ENCODE data around the gene CABLES1.
"Not testable (repeated sequence)": the region's sequence is repeated elsewhere in the genome, so short reads cannot be mapped to it uniquely, and the experiment has no call there.

The CABLES1 gene

DNA sequence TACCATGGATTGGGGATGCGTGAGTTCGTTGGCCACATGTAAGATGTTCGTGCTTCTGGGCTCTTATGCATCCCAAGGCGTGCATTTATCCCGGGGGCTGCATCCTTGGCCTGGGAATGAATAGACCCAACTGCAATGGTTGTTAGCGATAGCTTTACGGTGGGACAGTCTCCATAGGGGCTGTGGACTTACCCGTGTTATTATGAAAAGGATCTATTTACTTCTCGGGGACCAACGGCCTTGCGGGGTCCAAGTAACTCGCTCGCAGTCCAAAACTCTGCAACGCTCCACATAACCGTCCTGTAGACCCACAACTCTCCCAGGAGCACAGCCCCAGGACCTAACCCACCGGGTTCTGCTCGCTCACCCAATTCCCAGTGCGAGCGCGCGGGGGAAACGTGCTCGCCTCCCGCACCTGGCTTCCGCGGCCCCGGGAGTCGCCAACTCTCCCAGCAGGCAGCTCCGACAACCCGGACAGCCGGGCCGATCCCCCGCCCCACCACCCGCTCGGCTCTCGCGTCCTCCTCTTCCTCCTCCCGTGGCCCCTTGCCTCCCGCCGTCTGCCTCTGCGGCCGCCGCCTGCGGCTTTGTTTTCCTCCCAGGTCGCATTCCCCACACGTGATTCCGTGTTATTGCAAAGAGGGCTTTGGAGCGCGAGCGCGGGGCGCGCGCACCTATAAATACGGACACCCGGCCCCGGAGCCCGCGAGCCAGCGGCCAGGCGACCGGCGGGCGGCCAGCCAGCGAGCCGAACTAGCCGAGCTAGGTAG lies at the start of gene CABLES1:
TSS of gene CABLES1 (plus strand) at position 706 of the 770 bp plus-strand sequence. CDS start 278 bp downstream, outside the sequence.
- peak; percentile 83 for DNase-seq (ENCODE audit: low spot score)

DNA sequence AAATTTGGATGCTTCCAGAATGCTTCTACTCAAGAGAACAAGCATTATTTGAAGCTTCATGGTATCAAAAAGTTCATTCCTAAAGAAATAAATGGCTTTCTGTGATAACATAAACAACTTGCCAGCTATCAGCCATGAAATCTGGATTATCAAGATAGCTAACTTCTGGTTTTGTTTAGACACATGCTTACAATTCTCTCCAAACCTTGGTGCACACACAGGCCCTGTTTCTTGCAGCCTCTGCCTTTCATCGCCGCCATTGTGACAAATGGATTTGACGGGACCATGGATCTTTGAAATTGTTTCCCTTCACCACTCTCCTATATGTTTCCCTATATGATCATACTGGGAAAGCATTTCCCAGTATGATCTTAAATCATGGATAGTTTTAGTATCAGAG lies 47.9 kb upstream of the CABLES1 start:
- no peak for DNase-seq (ENCODE audit: low spot score)

DNA sequence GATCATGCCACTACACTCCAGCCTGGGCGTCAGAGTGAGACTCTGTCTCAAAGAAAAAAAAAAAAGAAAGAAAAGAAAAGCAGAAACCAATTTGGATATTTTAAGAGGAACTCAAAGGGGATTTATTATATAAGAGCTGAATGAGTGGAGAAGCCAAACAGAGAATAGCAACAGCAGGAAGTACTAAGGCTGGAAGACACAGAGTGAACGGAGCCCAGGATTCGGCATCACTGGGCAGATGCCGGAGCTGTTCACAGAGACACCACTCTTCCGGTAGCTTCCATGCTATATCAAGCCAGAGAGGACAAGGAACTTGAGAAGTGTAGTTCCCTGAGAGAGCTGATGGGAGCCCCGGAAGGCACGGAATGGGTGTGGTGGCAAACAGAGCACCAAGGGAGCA lies 47.0 kb upstream of the CABLES1 start:
- DNase-seq (ENCODE audit: low spot score): no peak

- not testable (repeated sequence) for DNase-seq (ENCODE audit: low spot score)
Observed at GRCh38 chr18:23091017-23091993, 44.0 kb upstream of the CABLES1 start.

DNA sequence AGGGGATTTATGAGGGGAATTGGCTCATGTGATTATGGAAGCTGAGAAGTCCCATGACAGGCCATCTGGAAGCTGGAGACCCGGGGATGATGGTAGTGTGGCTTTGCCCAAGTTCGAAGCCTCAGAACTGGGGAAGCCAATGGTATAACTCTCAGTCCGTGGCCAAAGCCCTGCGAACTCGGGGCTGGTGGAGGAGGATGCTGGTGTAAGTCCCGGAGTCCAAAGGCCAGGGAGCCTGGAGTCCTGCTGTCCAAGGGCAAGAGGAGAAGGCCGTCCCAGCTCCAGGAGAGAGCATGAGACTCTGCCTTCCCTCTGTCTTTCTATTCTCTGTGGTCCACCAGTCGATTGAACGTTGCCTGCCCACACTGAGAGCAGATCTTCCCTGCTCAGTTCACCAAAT lies 43.2 kb upstream of the CABLES1 start:
- DNase-seq (ENCODE audit: low spot score): no peak

GRCh38 chr18:23093130-23093529 lies 42.2 kb upstream of the CABLES1 start:
- not testable (repeated sequence) for DNase-seq (ENCODE audit: low spot score)

DNA sequence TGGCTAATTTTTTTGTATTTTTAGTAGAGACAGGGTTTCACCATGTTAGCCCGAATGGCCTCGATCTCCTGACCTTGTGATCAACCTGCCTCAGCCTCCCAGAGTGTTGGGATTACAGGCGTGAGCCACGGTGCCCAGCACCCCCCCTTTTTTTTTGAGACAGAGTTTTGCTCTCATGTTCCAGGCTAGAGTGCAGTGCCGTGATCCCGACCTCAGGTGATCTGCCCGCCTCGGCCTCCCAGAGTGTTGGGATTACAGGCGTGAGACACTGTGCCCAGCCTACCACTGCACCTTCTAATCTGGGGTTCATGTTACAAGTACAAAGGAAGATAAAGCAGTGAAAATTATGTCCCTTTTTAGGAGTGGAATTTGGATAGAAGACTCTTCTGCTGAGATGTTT lies 41.5 kb upstream of the CABLES1 start:
- no peak for DNase-seq (ENCODE audit: low spot score)

GRCh38 chr18:23094411-23095190 lies 40.7 kb upstream of the CABLES1 start:
- DNase-seq (ENCODE audit: low spot score): no peak

GRCh38 chr18:23095463-23095862 lies 39.8 kb upstream of the CABLES1 start:
- no peak for DNase-seq (ENCODE audit: low spot score)

- DNase-seq (ENCODE audit: low spot score): not testable (repeated sequence)
Observed at GRCh38 chr18:23097016-23097415, 38.3 kb upstream of the CABLES1 start.

GRCh38 chr18:23099621-23100020 lies 35.7 kb upstream of the CABLES1 start:
- peak; percentile 88 for DNase-seq (ENCODE audit: low spot score)

- DNase-seq (ENCODE audit: low spot score): peak; percentile 89
Observed at GRCh38 chr18:23101861-23102432, 33.3 kb upstream of the CABLES1 start.

GRCh38 chr18:23102493-23103261 lies 32.6 kb upstream of the CABLES1 start:
- no peak for DNase-seq (ENCODE audit: low spot score)

- DNase-seq (ENCODE audit: low spot score): no peak
Observed at GRCh38 chr18:23103449-23103848, 31.8 kb upstream of the CABLES1 start.

DNA sequence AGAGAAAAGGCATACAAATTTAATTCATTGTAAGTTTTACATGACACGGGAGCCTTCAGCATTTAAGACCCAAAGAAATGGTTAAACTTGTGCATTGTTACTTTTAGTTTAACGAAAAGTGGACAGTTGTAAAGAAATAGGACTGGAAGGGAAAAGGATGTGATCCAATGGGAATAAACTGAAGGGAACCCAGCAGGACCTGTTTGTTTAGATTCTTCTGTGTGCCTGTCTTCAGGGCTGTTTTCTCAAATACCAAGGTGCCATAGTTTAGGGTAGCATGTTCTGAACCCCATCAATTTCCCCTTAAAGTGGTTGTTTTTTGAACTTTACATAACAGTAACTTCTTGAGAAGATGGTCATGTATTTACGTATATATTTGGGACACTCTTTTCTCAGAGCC lies 30.3 kb upstream of the CABLES1 start:
- DNase-seq (ENCODE audit: low spot score): no peak

DNA sequence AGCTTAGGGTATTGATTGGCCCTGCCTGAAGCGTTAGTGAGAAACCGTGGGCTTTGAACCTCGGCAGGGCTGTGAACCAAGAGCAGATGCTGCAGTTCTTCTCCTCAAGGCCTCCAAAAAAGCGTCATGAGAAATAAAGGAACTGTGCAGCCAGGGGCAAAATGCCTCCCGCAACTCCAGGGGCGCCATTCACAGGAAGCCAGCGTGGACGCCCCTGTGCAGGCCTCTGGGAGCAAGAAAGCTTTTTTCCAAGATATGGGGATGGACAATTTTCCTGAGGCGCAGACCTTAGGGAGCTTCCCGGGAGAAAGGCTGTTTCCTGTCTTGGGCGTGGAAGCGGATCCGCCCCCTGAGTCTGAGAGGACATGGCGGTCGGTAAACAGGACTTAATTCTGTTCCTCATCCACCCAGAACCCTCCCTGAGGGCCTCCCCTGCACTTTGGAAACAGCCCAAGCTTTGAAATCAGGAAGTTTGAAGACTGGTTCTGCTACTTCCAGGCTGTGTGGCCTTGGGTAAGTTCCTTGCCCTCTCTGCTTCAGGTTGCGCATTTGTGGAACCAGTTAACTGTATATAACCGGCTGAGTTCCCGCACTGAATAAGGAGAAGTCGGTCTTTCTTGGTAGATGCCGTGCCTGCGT lies 29.6 kb upstream of the CABLES1 start:
- peak; percentile 80 for DNase-seq (ENCODE audit: low spot score)

- peak; percentile 95 for DNase-seq (ENCODE audit: low spot score)
Observed at GRCh38 chr18:23106575-23106974, 28.7 kb upstream of the CABLES1 start.

DNA sequence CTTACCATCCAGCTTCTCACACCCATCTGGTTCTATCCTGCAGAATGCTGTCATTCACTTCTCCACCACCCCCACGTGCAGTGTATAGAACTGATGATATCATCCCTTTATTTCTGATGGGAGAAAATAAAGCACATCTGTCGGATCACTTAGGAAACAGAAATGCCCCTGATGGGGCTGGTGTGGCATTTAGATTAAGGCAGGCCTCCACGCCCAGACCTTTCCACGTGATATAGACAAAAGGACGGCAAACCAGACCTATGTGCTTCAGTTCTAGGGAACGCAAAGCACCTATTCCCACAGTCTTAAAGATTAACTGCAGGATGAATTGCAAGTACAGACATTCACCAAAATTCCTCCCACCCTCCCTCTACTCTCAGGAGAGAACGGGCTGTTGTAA lies 27.6 kb upstream of the CABLES1 start:
- DNase-seq (ENCODE audit: low spot score): no peak

DNA sequence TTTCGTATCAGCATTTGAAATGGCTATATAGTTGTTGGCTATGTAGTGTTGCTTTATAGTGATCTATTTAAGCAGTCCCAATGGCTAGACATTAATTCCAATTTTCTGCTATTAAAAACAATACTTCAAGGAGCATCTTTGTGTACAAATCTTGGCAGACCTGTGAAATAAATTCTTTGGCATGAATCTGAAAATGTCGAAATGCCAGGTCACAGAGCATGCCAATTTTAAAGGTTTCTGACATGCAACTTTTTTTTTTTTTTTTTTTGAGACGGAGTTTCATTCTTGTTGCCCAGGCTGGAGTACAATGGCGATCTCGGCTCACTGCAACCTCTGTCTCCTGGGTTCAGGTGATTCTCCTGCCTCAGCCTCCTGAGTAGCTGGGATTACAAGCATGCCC lies 26.8 kb upstream of the CABLES1 start:
- no peak for DNase-seq (ENCODE audit: low spot score)

DNA sequence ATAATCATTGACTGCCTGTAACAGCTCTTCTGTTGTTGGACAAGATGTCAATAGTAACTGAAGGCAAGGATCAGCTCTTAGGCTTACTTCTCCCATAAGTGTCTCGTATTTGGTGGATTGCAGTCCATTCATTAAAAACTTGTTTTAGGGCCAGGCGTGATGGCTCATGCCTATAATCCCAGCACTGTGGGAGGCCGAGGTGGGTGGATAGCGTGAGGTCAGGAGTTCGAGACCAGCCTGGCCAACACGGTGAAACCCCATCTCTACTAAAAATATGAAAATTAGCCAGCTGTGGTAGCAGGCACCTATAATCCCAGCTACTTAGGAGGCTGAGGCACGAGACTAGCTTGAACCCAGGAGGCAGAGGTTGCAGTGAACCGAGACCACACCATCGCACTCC lies 26.1 kb upstream of the CABLES1 start:
- not testable (repeated sequence) for DNase-seq (ENCODE audit: low spot score)

Data from LoVo (cell line).